8988T (cell line): ENCODE data around the gene POLR2C.
"Not testable (repeated sequence)": the region's sequence is repeated elsewhere in the genome, so short reads cannot be mapped to it uniquely, and the experiment has no call there.

Experiments used
- DNase-seq: peaks from one replicate; pipeline ENCODE4 v3.0.0; 2011

POLR2C gene

GRCh38 chr16:57462209-57462977, at the start of gene POLR2C:
POLR2C (plus strand) TSS chr16:57462679; CDS start chr16:57462725, 46 bp downstream.
- peak; percentile 89 for DNase-seq

GRCh38 chr16:57413301-57413730, 49.2 kb upstream of the POLR2C start:
- DNase-seq = no peak

- no peak for DNase-seq
Measured at GRCh38 chr16:57413733-57414132, 48.7 kb upstream of the POLR2C start.

- DNase-seq = no peak
Measured at GRCh38 chr16:57416084-57416483, 46.4 kb upstream of the POLR2C start.

- no peak for DNase-seq
Measured at GRCh38 chr16:57419506-57419905, 43.0 kb upstream of the POLR2C start.

- DNase-seq = peak; percentile 59
Measured at GRCh38 chr16:57422026-57422944, 40.2 kb upstream of the POLR2C start.

- no peak for DNase-seq
Measured at GRCh38 chr16:57423152-57423551, 39.3 kb upstream of the POLR2C start.

GRCh38 chr16:57424583-57424982, 37.9 kb upstream of the POLR2C start:
- no peak for DNase-seq

- DNase-seq = no peak
Measured at GRCh38 chr16:57426356-57426755, 36.1 kb upstream of the POLR2C start.

GRCh38 chr16:57427307-57427706, 35.2 kb upstream of the POLR2C start:
- DNase-seq = no peak

- DNase-seq = no peak
Measured at GRCh38 chr16:57427824-57428223, 34.7 kb upstream of the POLR2C start.

GRCh38 chr16:57430955-57431354, 31.5 kb upstream of the POLR2C start:
- no peak for DNase-seq

GRCh38 chr16:57432505-57432904, 30.0 kb upstream of the POLR2C start:
- no peak for DNase-seq

- no peak for DNase-seq
Measured at GRCh38 chr16:57432989-57433388, 29.5 kb upstream of the POLR2C start.

GRCh38 chr16:57434003-57434402, 28.5 kb upstream of the POLR2C start:
- DNase-seq = no peak

- no peak for DNase-seq
Measured at GRCh38 chr16:57435838-57436237, 26.6 kb upstream of the POLR2C start.

- DNase-seq = not testable (repeated sequence)
Measured at GRCh38 chr16:57439947-57440346, 22.5 kb upstream of the POLR2C start.

- not testable (repeated sequence) for DNase-seq
Measured at GRCh38 chr16:57440551-57440950, 21.9 kb upstream of the POLR2C start.

- no peak for DNase-seq
Measured at GRCh38 chr16:57444711-57445110, 17.8 kb upstream of the POLR2C start.

- no peak for DNase-seq
Measured at GRCh38 chr16:57445510-57445909, 17.0 kb upstream of the POLR2C start.

GRCh38 chr16:57446531-57447185, 15.8 kb upstream of the POLR2C start:
- DNase-seq = no peak

GRCh38 chr16:57447186-57447962, 15.1 kb upstream of the POLR2C start, which contains the start of the genes CIAPIN1 and COQ9:
CIAPIN1 (minus strand) TSS chr16:57447385; CDS start chr16:57440928, 6,457 bp downstream.
COQ9 (plus strand) TSS chr16:57447479; CDS start chr16:57447506, 27 bp downstream.
- peak; percentile 84 for DNase-seq
